D341Med (cell line): ENCODE measurements around the gene EIF3L.
"Not testable (repeated sequence)": the region's sequence is repeated elsewhere in the genome, so short reads cannot be mapped to it uniquely, and the experiment has no call there.

Source experiments
- DNase-seq: peaks from one replicate; pipeline ENCODE4 v3.0.0; 2012; ENCODE audit warnings: low spot score

The EIF3L gene

GRCh38 chr22:37849089-37849751 lies at the start of gene EIF3L:
Gene EIF3L (plus strand): TSS chr22:37849419. CDS start chr22:37849450, 31 bp downstream.
- peak; percentile 95 for DNase-seq

- not testable (repeated sequence) for DNase-seq
Observed at GRCh38 chr22:37799979-37800378, 49.2 kb upstream of the EIF3L start.

GRCh38 chr22:37801946-37802309 lies 47.3 kb upstream of the EIF3L start:
- DNase-seq, result no peak

GRCh38 chr22:37802310-37803194 lies 46.7 kb upstream of the EIF3L start:
- DNase-seq, result peak; percentile 88

DNA sequence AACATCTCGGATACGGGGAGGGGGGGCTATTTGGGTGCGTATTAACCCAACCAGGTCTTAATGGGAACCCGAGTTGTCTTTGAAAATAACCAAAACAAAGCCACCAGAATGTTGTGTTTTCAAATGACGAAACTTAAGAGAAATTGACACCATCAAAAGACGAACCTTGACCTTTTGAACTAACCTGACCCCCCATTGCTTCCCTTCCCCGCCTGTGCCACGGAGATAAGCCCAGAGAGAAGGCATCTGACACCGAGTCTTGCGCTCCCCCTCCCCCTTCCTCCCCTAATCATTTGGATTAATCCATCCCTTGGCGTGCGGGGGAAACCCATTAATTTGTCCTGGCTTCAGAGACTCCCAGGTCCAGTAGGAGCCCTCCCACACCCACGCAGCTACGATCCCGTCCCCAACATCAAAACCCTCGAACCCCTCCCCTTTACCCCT lies 46.0 kb upstream of the EIF3L start:
- DNase-seq, result no peak

DNA sequence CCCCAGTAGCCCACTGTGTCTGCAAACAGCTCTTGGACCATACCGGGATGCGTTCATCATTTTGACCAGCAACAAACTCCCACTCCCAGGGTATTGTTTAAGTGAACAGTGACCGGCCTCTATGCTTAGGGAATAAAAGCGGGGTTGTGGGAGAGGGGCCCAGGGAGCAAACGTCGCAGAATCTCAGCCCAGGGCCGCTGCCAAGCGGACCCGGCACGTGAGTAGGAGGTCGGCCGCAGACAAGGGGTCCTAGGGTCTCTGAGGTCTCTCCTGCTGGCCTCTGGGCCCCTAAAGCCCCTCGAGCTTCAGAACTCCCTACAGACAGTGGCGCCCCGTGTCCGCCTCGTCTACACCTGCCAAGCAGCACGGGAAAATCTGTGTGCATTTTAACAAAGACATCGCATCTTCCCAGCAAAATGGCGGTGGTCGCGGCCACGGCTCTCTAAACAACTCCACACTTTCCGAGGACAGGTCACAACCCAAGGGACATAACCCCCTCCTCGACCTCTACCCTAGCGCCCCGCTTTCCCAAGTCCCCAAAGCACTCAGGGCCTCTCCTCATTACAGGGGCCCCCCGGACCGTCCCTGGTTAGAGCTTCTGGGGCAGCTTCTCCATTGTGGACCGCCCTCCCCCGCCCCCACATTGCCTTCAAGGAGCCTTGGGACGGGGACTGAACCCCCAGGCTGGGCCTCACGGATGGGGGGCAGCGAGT lies 45.4 kb upstream of the EIF3L start:
- DNase-seq, result no peak

DNA sequence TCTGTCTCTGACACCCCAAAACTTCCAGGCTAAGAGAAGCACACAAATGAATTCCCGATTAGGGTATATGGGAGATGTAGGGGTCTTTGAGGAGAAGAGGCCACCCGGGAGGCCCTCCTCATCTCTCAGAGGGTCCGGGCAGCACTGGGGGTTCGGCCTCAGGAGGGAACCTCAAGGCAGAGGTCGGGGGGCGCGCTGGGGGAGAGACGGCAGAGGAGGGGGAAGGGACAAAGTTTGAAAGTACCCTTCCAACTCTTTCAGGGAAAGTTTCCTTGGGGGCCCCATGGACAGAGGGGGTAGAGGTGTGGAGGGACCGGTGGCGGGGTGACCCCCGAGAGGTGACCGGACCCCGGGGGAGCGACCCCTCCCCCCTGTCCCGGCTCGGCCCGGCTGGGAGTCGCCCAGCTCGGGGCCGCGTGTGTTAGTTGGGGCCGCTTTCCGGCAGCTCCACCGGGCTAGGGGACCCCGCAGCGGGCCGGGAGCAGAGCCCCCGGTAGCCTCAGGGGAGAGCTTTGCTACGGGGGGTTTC lies 44.8 kb upstream of the EIF3L start:
- no peak for DNase-seq

- peak; percentile 61 for DNase-seq
Observed at GRCh38 chr22:37804881-37805809, 44.1 kb upstream of the EIF3L start.

GRCh38 chr22:37805810-37806277 lies 43.4 kb upstream of the EIF3L start:
- no peak for DNase-seq

DNA sequence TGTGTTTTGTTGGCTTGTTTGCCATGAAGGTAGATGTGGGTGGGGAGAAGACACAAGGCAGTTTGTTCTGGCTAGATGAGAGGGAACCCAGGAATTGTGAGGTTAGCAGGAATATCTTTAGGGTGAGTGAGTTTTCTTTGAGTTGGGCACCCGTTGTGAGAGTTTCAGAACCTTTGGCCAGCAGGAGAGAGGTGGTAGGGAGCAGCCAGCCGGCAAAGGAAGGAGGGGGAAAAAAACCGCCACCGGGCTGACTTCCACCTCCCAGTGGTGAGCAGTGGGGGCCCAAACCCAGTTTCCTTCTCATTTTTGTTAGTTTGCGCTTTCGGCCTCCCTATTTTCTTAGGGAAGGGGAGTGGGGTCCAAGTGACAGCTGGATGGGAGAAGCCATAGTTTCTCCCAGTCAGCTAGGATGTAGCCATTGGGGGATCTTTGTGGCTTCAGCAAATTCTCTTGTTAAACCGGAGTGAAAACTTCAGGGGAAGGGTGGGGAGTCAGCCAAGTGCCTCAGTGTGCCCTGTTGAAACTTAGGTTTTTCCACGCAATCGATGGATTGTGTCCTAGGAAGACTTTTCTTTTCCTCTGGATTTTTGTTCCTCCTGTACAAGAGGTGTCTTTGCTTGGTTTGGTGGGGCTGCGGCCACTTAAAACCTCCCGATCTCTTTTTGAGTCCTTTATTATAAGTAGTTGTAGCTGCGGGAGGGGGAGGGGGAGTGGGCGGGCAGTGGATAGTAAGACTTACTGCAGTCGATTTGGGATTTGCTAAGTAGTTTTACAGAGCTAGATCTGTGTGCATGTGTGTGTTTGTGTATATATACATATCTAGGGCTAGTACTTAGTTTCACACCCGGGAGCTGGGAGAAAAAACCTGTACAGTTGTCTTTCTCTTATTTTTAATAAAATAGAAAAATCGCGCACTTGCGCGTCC lies 42.5 kb upstream of the EIF3L start:
- no peak for DNase-seq

GRCh38 chr22:37807410-37808293 lies 41.6 kb upstream of the EIF3L start, which contains the start of gene GCAT:
Gene GCAT (plus strand): TSS chr22:37807934. CDS start chr22:37807968, 34 bp downstream.
- DNase-seq, result peak; percentile 100

- no peak for DNase-seq
Observed at GRCh38 chr22:37808294-37808657, 40.9 kb upstream of the EIF3L start.

GRCh38 chr22:37809672-37810333 lies 39.4 kb upstream of the EIF3L start:
- DNase-seq, result no peak

DNA sequence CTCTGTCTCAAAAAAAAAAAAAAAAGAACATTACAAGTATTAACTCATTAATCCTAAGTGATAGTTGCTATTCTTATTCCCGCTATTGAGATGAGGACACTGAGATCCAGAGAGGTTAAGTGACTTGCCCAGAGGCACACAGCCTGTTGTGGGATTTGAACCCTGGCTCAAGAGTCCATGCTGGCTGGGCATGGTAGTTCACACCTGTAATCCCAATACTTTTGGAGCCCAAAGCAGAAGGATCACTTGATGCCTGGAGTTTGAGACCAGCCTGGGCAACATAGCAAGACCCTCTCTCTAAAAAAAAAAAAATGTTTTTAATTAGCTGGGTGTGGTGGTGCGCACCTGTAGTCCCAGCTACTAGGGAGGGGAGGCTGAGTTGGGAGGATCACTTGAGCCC lies 37.4 kb upstream of the EIF3L start:
- no peak for DNase-seq

DNA sequence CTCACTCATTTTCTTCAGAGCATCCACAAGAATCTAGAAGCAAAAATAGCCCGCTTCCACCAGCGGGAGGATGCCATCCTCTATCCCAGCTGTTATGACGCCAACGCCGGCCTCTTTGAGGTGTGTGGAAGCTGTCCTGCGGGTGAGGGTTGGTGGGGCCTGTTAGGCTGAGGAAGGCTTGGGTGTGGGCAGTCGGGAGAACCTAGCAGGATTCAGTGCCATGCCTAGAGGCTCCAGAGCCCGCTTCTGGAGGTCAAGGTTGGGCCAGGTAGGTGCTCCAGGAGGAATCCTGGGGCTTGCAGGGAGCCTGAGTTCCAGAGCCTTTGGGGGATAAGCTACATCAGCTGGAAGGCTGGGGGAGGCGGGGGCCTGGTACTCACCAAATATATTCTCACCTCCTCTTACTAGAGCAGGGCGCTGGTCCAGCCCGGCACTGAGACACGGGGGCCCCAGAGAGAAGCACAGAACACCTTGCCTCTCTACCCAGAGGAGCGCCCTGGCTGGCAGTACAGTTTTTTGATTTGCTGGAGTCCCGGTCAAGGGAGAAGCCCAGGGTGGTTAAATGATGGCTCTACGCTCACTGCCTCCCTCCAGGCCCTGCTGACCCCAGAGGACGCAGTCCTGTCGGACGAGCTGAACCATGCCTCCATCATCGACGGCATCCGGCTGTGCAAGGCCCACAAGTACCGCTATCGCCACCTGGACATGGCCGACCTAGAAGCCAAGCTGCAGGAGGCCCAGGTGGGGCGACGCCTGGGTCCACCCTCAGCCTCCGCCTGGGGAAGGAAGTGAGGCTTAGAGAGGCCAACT lies 36.1 kb upstream of the EIF3L start:
- DNase-seq, result no peak

GRCh38 chr22:37815593-37815992 lies 33.6 kb upstream of the EIF3L start:
- no peak for DNase-seq

DNA sequence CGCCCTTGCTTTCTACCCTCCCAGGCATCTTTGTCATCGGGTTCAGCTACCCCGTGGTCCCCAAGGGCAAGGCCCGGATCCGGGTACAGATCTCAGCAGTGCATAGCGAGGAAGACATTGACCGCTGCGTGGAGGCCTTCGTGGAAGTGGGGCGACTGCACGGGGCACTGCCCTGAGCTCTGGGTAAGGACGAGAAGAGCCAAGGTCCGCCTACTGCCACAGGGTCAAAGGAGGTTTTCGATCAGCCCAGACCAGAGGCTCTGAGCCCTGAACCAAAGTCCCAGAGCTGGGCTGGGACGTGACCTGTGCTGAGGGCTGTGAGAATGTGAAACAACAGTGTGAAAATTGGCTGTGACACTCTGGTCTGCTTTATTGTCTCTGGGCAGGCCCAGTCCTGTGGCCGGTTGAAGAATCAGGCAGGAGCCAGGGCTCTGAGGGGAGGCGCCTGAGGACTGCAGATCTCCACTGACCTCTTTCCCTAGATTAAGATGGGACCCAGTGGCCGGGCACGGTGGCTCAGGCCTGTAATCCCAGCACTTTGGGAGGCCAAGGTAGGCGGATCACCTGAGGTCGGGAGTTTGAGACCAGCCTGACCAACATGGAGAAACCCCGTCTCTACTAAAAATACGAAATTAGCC lies 32.6 kb upstream of the EIF3L start:
- no peak for DNase-seq
